Heart right ventricle (tissue), 16 donors: ENCODE results near the gene MYO18B. TPM values are rescaled to one million over a fixed set of nuclear protein-coding genes. Genes with fewer than 3 reads are reported as not detected.

ENCODE experiments used
- ATAC-seq, 8 donors: fragments of 200-7000 bp; cut with Tn5 transposase; one replicate each; pipeline ENCODE4 v1.9.1; 2020; ENCODE audit warnings: mild to moderate bottlenecking in 8 of 8, moderate library complexity in 8 of 8, moderate number of reproducible peaks in 1 of 8
- DNase-seq, 2 donors: peaks; one replicate each; pipeline ENCODE4 v3.0.0-alpha.2; 2020
- H3K27ac ChIP-seq, 10 donors: fragments of 200-600 bp; sonication (generic) in 2 of 10; one replicate each; pipeline versions ENCODE4 v1.5.0 to v1.8.0; 2020 to 2022; ENCODE audit warnings: mild to moderate bottlenecking in 3 of 10
- H3K27me3 ChIP-seq, 7 donors: fragments of 200-600 bp; one replicate each; pipeline ENCODE4 v1.8.0; 2021 to 2022; ENCODE audit warnings: mild to moderate bottlenecking in 2 of 7
- H3K36me3 ChIP-seq, 9 donors: fragments of 200-600 bp; sonication (generic) in 1 of 9; one replicate each; pipeline versions ENCODE4 v1.5.0 to v1.8.0; 2020 to 2022; ENCODE audit warnings: mild to moderate bottlenecking in 2 of 9
- H3K4me1 ChIP-seq, 9 donors: fragments of 200-600 bp; sonication (generic) in 1 of 9; one replicate each; pipeline versions ENCODE4 v1.5.0 to v1.8.0; 2020 to 2022; ENCODE audit warnings: mild to moderate bottlenecking in 4 of 9
- H3K4me3 ChIP-seq, 10 donors: fragments of 200-600 bp; sonication (generic) in 2 of 10; one replicate each; pipeline versions ENCODE4 v1.5.0 to v1.8.0; 2020 to 2022; ENCODE audit warnings: mild to moderate bottlenecking in 7 of 10, moderate library complexity in 2 of 10
- H3K9me3 ChIP-seq, 11 donors: fragments of 200-600 bp in 10 of 11; sonication (generic) in 2 of 11; one replicate each; pipeline versions ENCODE4 v1.5.0 to v1.8.0; 2013 to 2022; ENCODE audit warnings: mild to moderate bottlenecking in 2 of 11, control low read depth in 1 of 11, moderate library complexity in 1 of 11
- CTCF ChIP-seq, 9 donors: fragments of 200-600 bp; sonication (generic) in 2 of 9; IDR thresholded peaks; one replicate each; pipeline versions ENCODE4 v1.5.0 to v1.8.0; 2021 to 2022; ENCODE audit warnings: antibody characterized with exemption in 9 of 9, mild to moderate bottlenecking in 5 of 9, moderate library complexity in 1 of 9
- whole genome bisulfite sequencing, 2 donors: extraction: QIAGEN DNeasy Blood & Tissue Kit; methylation state at CpG; one replicate each; pipeline ENCODE4 v1.1.7; 2013; ENCODE audit warnings: inconsistent platforms in 1 of 2; 5-methylcytosine and 5-hydroxymethylcytosine counted together
- intact Hi-C, 10 donors: fragments of 100-400 bp; cut with DNase I; formaldehyde crosslinking; loops; one replicate each; pipeline versions ENCODE4 v1.11.1 to v1.14.2; 2022
- polyA plus RNA-seq, 2 donors: library from polyadenylated mRNA; stranded (reverse); fragments of 200-250 nt; gene quantifications; one replicate each; pipeline ENCODE4 v1.2.3, GENCODE V29; 2013
- total RNA-seq, 10 donors: library from RNA; stranded (reverse); fragmentation: NEBNext Ultra II Directional in 3 of 10; extraction: Animal tissue kit (Norgen Biotek cat#: 25700) in 3 of 10; gene quantifications; one replicate each; pipeline versions ENCODE4 v1.2.1 to v1.2.4, GENCODE V29; 2021 to 2023
- donor health status: Arrhythmogenic right ventricular cardiomyopathy.
- donor health status: ischemic (EF 13 %, LVEDD 7.1; RV severe dilation, severe dysfunction).
- donor health status: healthy with polysubstance abuse.
- donor health status: DM: no; HTN: yes; CAD: no.
- donor health status: DM: no; HTN: no; CAD: no.
- donor health status: ischemic (EF 25% LVEDD 6.9; RV normal size, moderate dysfunction).
- donor health status: ischemic (EF 25% LVEDD 5.7; RV mildly dilated, moderate dysfunction).
- donor health status: healthy.
- donor health status: DM: yes; HTN: yes; CAD: no.
- donor health status: Ischemic cardiomyopathy.
- donor health status: ischemic (EF 35%, LVEDD 5.7; RV mildly dilated, moderate dysfunction).
- donor health status: nonischemic (EF 11% LVEDD 7.7; RV severe dilation, severe dysfunction).
- donor health status: DM: yes; HTN: yes; CAD: no.
- donor health status: PGD.
- donor health status: ischemic (EF 29% LVEDD 5.4; RV normal size, mild dysfunction).
- donor health status: nonischemic (EF 23%, LVEDD 6.1; RV moderate dilation, normal function).

The MYO18B gene
- total and polyA plus RNA-seq, 12 donors = 111 to 407 (median 210) TPM

- intact Hi-C loops = no loop called here
- peaks cover 0 to 85% (median 0%) of the 10 kb centered on the region in 9 donors for H3K36me3 ChIP-seq
- no peak for ATAC-seq
- H3K27ac ChIP-seq = no peak overlapping the region
- TF ChIP-seq CTCF (IDR thresholded peaks at IDR 0.05) = no peak
- 72 to 82% methylated on average over 8 of the region's 8 CpGs for WGBS, 2 donors
- peaks cover 0 to 13% (median 0%) of the 10 kb centered on the region in 9 donors for H3K4me1 ChIP-seq
- no peak overlapping the region for H3K4me3 ChIP-seq
- peaks cover 0 to 7% (median 0%) of the 10 kb centered on the region in 7 donors for H3K27me3 ChIP-seq
- no peak for DNase-seq
- H3K9me3 ChIP-seq = no peaks in the 10 kb centered on the region
These were observed 160.4 kb downstream of the MYO18B start for GRCh38 chr22:25902402-25902801.

- H3K4me3 ChIP-seq = no peak overlapping the region
- H3K9me3 ChIP-seq = no peaks in the 10 kb centered on the region
- peaks cover 0 to 7% (median 0%) of the 10 kb centered on the region in 7 donors for H3K27me3 ChIP-seq
- WGBS, 2 donors = 53 to 54% methylated on average over 6 of the region's 6 CpGs
- intact Hi-C loops = no loop called here
- peaks cover 0 to 13% (median 0%) of the 10 kb centered on the region in 9 donors for H3K4me1 ChIP-seq
- peaks cover 0 to 84% (median 0%) of the 10 kb centered on the region in 9 donors for H3K36me3 ChIP-seq
- peak in 4 of 9 donors; percentile 16 to 28 (median 17) for TF ChIP-seq CTCF (IDR thresholded peaks at IDR 0.05)
- no peak for DNase-seq
- no peak for ATAC-seq
- no peak overlapping the region for H3K27ac ChIP-seq
These were observed 161.3 kb downstream of the MYO18B start for GRCh38 chr22:25903294-25903693.

- intact Hi-C loops = no loop called here
- H3K36me3 ChIP-seq = peaks cover 0 to 99% (median 0%) of the 10 kb centered on the region in 9 donors
- ATAC-seq (peak in 1 of 8 donors; percentile 7), DNase-seq (no peak)
- WGBS, 2 donors = 85 to 89% methylated on average over 13 of the region's 13 CpGs
- H3K27ac ChIP-seq = no peak overlapping the region
- no peaks in the 10 kb centered on the region for H3K4me1 ChIP-seq
- H3K27me3 ChIP-seq = peaks cover 0 to 7% (median 0%) of the 10 kb centered on the region in 7 donors
- no peak overlapping the region for H3K4me3 ChIP-seq
- no peaks in the 10 kb centered on the region for H3K9me3 ChIP-seq
- TF ChIP-seq CTCF (IDR thresholded peaks at IDR 0.05) = no peak
These were observed 166.2 kb downstream of the MYO18B start for GRCh38 chr22:25908212-25908611.

- ATAC-seq (no peak), DNase-seq (no peak)
- H3K9me3 ChIP-seq = no peaks in the 10 kb centered on the region
- WGBS, 2 donors = 77 to 83% methylated on average over 2 of the region's 2 CpGs
- H3K4me1 ChIP-seq = no peaks in the 10 kb centered on the region
- no peak overlapping the region for H3K27ac ChIP-seq
- intact Hi-C loops = no loop called here
- no peak for TF ChIP-seq CTCF (IDR thresholded peaks at IDR 0.05)
- peaks cover 0 to 98% (median 0%) of the 10 kb centered on the region in 9 donors for H3K36me3 ChIP-seq
- H3K27me3 ChIP-seq = peaks cover 0 to 5% (median 0%) of the 10 kb centered on the region in 7 donors
- no peak overlapping the region for H3K4me3 ChIP-seq
These were observed 166.8 kb downstream of the MYO18B start for GRCh38 chr22:25908755-25909154.
